ENCODE results near the gene EXOC3L4.
"Not testable (repeated sequence)": the region's sequence is repeated elsewhere in the genome, so short reads cannot be mapped to it uniquely, and the experiment has no call there.

The EXOC3L4 gene

DNA sequence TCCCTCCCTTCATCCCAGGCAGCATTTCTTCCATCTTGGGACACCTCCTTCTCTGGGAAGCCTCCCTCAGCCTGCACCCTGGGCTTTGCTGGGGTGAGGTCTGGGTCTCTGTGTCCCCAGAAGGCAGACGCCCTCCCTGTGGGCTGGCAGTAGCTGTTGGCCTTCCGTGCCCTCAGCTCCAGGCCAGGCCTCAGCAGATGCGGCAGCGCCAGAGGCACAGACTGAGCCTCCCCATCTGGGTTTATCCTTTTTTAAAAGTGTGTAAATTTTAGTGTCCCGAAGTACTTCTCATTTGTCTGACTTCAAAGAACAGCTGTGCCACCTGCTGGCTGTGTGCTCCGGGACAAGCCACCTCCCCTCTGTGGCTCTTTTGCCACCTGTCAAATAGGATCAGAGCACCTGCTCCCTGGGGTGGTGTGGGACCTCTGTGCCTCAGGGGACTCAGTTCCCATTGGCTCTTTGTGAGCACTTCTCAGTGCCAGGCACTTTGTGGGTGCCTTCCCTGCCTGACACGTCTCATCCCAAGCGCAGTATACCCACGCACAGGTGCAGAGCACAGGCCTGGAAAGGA is 11.1 kb downstream of the EXOC3L4 start:
- no peak for DNase-seq

DNA sequence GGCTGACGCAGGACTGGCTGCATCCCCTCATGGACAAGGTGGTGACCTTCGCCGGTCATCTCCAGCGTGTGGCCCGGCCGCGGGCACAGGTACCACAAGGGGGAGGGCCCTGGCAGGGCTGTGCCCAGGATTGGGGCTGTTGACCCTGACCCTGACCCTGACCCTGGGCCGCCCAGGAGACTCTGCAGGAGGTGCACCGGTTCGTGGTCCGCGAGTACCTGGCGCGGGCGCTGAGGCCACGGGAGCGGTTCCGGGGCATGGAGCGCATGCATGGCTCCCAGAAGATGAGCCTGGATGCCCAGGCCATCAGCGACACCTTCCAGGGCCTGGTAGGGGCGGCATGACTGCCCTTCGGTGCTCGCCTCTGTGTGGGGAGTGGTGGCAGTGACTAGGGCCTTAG is 12.9 kb downstream of the EXOC3L4 start:
- DNase-seq: no peak

DNA sequence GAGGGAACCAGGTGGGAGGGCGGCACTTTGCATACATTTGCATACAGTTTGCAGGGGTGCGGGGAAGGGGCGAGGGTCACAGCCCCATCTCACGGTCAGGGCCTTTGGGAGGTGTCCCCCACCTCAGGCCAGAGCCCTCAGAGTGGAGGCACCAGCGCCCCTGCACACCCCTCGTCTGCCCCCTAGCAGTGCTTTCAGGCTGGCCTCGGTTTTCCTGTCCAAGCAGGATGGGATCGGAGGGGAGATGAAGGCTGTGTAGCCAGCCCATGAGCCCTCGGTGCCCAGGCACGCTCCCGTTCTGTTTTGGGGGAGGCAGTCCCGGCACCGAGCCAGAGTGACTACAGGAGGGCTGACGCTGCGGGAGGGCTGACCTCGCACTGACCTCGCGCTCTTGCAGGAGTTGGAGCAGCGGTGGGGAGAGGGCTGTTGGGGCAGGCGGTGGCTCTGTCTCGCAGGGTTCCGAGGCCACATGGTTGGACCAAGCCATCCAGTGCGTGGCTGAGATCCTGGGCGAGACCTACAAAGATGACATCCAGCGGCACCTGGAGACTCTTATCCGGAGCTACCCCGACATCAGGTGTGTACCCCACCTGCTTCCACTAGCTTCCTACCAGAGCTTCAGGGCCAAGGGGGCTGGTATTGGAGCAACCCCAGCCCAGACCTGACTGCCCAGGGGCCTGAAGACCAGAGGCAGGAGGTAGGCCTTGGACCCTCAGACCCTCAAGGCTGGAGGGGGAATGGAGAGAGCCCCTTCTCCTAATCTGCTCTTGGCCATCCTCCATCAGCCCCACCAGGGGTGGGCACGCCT is 13.6 kb downstream of the EXOC3L4 start:
- DNase-seq: peak; percentile 8

DNA sequence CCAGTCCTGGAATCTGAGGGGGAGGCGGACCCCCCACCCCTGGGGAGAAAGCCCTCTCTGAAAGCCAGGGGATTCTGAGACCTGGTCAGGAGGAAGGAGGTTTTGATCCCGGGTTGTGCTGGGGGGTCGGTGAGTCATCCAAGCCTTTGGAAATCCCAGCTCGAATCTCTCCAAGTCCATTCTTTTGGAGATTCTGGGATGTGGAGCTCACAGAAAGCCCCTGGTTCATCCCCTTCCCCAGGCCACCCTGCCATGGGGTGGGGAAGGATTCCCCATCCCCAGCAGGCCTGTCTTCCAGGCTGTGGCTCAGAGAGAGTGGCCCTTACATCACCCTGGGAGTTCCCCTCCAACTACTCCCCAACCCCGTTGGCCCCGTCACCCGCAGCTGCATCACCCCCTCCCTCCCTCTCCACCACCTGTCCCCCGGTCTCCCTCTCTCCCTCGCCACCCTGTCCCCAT is 14.3 kb downstream of the EXOC3L4 start:
- DNase-seq: peak; percentile 46

DNA sequence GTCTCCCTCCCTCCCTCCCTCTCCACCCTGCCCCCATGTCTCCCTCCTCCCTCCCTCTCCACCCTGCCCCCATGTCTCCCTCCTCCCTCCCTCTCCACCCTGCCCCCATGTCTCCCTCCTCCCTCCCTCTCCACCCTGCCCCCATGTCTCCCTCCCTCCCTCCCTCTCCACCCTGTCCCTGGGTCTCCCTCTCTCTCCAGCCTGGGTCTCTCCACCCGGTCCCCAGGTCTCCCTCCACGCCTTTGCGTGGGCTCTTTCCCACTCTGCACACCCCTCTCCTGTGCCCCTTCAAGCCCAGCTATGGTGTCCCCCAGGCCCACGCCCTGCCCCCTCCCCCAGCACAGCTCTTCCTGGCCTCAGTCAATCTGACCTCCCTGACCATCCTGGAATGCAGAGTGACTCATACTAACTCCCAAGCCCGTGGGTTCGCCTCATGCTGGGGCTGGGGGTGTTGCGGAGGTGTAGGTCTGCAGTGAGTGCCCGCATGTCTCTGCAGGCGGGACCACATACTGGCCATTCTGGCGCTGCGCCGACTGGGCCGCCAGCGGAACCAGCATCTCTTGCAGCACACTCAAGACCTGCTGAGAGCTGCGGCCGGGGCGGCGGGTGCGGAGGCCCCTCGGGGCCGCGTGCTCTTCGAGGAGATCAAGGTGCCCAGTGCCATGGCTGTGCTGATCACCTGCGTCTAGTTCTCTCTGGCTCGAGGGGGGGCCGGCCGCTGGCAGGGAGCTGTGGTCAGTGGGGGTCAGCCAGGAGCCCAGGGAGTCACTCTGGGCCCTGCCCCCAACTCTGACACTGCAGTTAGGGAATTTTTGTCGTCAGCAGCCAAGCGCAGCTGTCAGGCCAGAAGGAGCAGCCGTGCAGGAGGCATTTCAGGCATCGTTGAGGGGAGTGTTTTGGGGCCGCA is 15.3 kb downstream of the EXOC3L4 start:
- peak; percentile 73 for DNase-seq

DNA sequence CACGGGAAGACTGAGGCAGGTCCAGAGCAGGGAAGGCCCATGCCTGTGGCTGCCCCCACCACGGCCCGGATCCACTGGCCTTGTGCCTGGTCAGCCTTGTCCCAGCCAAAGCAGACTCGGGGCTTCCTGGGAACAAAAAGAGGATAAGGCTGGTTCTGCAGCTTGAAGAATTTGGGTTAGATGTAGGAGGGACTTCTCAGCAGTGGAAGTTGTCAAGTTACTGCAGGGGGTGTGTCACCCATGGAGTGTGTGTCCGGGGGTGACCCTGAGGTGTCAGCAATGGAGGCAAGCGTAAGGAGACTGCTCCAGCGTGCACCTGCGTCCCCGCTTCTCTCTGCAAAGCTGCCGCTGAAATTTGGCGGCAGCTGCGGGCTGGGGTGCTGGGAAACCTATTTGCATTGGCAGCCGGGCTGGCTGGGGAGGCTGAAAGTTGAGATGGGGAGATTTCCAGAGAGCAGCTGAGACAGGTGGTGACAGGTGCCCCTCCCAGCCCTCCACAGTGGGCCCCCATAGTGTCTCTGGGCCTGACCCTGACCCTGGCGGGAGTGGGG is 16.2 kb downstream of the EXOC3L4 start:
- no peak for DNase-seq

DNA sequence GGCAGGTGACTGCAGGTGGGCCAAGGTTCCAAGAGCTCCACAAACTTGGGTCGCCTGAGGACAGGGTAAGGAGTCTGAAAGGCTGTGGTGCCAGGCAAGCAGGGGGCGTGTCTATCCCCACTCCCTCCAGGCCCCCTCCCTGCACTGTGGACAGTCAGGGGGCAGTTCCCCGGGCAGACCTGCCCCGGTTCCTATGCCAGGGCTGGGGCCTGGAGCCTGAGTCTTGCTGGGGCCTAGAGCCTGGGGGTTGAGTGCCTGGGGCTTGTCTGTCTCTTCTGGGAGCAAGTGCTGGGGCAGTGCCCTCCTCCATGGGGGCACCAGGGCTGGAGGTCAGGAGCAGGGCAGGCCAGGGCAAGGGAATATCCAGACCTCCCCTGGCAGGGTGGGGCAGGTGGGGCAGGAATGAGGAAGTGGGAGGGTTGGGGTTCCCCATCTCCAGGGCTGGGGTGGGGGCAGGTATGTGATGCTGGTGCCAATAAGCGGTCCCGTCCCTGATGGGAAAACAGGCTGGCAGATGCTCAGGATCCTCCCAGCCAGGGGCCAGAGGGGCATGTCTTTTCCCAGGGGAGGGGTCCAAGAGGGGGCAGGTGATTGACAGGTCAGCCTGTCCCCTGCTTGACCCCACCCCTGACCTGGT is 16.8 kb downstream of the EXOC3L4 start:
- no peak for DNase-seq

DNA sequence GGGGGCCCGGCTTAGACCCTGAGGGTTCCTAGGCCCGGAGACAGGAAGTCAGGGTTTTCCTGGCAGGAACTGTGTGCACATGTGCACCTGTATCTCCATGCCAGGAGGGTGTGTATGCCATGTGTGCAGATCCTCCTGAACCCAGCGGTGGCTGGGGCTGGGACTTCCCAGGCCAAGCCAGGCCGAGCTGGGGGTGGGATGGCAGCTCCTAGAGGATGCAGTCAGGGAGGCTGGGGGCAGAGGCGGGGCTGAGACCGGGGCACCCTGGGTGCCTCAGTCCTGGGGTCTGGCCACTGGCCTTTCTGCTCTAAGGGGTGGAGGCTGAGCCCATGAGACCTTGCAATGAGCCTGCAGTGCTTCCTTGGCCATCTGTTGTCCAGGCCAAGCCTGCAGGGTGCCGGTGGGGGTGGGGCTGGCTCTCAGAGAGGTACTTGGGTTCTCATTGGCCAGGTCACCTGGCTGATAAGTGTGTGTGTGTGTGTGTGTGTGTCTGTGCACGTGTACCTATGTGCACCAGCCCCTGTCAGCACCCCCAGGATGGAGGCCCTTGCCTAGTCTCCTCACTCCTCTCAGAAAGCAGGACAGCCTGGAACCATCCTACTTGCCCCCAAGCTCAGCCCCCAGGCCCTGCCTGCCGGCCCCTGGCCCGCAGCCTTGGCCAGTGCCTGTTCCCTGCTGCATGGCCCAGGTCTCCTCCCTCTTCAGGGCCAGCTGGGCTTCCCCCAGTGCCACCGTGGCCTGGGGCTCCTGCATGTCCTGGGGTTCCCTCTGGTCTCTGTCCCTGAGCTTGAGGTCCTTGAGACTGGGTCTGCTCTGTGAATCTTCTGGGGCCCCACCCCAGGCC is 18.1 kb downstream of the EXOC3L4 start:
- no peak for DNase-seq

DNA sequence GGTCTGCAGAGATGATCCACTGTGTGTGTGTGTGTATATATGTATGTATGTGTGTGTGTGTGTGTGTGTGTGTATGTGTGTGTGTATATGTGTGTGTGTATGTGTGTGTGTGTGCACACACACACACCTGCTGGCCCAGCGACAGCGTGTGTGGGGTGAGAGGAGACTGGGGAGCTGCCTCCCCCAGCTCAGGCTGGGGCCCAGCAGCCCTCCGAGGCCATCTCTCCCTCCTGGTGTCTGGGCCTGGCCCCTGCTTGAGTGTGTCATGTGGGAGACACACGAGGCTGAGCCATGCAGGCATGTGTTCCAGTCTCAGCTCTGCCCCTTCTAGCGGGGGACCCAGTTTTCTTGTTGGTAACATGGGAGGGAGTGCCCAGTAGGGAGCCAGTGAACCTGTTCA is 18.8 kb downstream of the EXOC3L4 start:
- DNase-seq: no peak

DNA sequence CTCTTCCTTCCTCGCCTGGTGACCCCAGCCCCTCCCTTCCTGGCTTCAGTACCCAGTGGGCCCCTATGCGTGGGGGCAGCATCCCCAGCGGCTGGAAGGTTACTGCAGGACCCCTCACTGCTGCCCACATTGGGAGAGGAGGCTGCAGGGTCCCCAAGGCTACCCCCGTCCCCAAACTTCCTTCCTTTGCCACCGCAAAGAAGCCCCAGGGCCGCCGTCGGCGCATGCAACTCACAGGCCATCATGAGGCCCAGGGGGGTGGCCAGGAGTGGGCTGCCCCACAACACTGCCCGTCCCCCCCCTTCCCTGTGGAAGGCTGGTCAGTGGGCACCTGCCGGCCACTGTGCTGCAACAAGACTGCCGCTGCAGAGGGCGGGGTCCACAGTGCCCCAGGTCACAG is 19.2 kb downstream of the EXOC3L4 start:
- no peak for DNase-seq

DNA sequence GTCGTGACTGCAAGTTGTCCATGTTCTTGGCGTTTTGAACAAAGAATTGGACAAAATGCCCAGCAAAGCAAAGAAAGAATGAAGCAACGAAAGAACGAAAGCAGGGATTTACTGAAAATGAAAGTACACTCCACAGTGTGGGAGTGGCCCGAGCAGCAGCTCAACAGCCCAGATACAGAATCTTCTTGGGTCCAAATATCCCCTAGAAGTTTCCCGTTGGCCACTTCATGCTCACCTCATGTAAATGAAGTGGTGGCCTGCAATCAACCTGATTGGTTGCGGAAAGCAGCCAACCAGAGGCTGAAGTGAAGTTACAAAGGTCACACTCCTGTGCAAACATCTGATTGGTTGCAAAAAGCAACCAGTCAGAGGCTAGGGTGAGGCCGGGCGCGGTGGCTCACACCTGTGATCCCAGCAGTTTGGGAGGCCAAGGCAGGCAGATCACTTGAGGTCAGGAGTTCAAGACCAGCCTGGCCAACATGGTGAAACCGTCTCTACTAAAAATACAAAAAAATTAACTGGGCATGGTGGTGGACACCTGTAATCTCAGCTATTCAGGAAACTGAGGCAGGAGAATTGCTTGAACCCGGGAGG is 20.7 kb downstream of the EXOC3L4 start:
- not testable (repeated sequence) for DNase-seq

DNA sequence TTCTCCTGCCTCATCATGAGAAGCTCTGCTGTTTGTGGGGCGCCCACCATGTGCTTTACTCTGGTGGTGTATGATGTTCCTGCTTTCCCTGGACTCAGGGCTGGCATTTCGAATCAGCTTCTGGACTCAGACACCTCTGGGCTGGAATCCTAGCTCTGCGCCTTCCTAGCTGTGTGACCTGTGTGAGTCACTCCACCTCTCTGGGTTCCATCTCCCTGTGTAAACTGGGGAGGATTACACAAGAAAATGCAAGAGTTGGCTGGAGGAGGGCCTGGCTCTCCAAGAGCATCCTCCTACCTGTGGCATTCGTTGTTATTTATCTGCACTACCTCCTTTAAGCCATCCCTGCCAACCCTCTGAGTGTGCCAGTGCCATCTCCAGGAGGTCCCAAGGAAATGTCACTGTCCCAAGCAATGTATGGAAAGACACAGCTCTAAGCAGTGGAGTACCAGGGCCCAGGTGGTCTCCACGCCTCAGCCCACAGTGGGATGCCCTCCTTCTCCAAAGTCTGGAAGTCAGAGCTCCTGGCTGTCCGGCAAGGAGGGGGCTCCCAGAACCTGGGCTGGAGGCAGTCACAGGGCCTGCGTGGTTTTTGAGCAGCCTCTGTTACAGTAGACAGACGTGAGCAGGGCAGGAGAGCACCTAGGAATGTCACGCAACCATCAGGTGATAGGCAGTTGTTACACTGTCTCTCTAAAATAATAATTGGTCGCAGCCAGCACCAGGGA is 21.5 kb downstream of the EXOC3L4 start:
- no peak for DNase-seq

DNA sequence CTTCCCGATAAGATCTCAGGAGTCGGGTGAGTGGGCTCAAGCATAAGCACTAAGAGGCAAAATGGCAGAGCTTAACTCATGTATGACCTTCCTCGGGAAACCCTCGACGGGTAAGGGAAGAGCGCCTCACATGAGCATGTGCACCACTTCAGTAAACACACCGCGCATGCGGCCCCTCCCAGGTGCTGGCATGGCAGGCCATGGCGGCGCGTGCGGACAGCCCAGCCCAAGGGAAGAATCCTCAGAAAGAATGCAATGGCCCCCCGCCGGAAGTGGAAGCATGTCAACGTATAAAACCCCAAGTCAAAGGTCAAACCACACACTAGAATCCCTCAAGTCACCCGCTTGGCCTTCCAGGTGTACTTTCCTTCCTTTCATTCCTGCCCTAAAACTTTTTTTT is 22.1 kb downstream of the EXOC3L4 start:
- no peak for DNase-seq

DNA sequence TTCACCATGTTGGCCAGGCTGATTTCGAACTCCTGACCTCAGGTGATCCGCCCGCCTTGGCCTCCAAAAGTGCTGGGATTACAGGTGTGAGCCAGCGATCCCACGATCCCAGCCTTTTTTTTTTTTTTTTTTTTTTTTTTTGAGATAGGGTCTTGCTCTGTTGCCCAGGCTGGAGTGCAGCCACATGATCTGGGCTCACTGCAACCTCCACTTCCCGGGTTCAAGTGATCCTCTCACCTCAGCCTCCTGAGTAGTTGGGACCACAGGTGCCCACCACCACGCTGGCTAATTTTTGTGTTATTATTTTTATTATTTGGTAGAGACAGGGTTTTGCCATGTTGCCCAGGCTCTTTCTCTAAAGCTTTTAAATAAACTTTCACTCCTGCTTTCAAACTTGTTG is 23.0 kb downstream of the EXOC3L4 start:
- not testable (repeated sequence) for DNase-seq

DNA sequence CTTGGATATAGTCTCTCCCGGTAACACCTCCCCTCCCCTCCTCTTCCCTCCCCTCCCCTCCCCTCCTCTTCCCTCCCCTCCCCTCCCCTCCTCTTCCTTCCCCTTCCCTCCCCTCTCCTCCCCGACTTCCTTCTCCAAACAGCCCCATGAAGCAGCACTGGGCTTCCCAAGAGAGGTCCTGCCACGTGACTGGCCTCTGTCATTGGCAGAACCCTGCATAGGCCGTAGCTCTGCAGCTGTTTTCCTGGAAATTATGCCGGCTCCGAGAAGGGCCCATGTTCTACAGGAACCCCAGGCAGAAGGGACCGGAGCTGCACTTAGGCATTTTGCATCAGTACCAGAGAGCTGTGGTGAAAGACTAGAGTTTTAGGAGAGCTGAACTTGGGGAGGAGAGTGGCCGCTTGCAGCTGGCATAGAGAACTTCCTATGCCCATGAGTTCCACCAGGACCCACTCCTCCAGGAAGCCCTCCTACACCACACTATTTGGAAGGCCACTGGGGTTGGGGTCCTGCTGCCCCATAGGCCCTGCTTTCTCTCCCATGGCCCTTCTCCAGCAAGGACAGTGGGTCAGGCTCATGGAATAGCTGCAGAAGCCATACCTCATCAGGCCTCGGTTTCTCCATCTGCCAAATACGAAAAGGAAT is 23.6 kb downstream of the EXOC3L4 start:
- no peak for DNase-seq

DNA sequence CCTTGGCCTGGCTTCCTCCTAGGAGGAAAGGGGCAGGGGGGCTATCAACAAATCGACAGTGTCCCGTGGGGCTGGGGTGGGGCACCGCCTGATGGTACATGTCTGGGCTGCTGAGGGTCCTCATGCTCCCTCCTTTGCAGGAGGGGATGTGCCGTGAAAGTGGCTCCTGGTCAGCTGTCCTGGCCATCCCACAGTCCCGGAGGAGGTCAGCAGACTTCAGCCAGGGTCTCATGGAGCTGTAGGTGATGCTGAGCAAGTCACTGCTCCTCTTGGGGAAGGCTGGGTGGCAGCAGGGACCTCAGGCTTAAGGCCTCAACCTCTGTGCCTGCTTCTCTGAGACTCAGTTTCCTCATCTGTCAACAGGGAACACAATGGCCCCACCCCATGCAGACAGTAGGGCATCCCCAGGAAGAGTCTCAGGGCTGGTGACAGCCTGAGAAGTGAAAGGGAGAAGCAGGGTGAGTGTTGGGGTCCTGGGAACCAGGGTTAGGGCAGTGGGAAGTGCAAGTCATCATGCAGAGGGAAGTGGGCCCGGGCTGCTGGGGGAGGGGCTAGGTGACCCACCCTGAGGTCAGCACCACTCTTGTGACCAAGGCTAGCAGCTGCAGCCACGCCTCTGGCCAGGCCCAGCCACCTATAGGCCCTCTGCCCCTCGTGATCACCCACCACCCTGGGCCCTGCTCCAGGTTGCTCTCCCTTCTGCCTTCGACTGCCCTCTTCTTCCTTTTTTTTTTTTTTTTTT is 24.3 kb downstream of the EXOC3L4 start:
- no peak for DNase-seq

DNA sequence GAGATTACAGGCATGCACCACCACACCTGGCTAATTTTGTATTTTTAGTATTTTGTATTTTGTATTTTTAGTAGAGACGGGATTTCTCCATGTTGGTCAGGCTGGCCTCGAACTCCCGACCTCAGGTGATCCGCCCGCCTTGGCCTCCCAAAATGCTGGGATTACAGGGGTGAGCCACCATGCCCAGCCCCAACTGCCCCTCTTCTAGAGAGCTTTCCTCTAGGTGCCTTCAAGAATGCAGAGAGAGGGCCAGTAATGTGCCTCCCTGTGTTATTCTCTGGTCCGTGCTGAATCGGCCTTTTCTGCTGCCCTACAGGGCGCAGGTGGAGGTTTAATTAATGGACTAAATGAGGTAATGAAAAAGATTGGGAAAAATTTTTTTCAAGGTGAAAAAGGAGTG is 25.0 kb downstream of the EXOC3L4 start:
- DNase-seq: not testable (repeated sequence)

DNA sequence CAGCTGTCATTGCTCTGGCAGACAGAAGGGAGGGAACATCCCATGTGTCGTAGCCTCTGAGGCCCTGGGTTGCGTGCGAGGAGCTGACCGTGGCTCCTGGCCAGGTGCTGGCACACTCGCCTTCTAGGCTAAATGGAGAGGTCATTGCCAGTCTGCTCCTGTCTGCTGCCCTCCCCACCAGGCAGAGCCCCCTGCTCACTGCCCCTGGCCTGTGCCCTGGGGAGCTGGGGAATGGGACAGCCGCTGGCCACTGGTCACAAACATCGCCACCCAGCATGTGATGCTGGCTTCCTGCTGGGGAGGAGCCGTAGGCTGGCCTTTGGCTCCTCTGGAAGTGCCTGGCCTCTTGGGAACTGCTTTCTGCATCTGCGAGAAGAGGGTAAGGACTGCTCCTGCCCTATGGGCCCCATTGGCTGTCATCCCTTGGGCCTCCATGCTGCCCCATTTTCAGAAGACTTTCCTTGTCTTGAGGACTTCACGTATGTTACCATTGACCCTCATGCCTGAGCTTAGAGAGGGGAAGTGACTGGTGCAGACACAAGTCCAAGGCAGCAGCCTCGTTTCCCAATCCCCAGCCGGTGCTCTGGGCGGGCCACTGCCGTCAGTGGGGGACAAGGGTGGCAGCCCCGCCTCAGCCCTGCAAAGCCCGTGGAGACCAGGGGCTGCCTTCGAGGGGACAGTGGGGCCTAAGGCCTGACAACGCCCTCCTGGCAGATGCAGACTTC is 26.8 kb downstream of the EXOC3L4 start:
- no peak for DNase-seq
